H9 (cell line): ENCODE measurements around the gene KHNYN. TPM values are rescaled to one million over a fixed set of nuclear protein-coding genes. Genes with fewer than 3 reads are reported as not detected.
A peak's percentile ranks its signal among the peaks of the same experiment; 100 is the strongest.

ENCODE experiments used
- DNase-seq: peaks from one replicate; pipeline ENCODE4 v3.0.0-alpha.2; 2017
- H2AFZ ChIP-seq: one replicate; pipeline ENCODE4 v1.6.1; 2013; ENCODE audit warnings: mild to moderate bottlenecking, low read length, control low read depth, moderate library complexity
- H2AK5ac ChIP-seq: 2 replicates; pipeline ENCODE4 v1.6.1; 2013; ENCODE audit warnings: low read length, control low read depth, mixed read lengths; ENCODE audit not compliant: insufficient read length
- H2BK120ac ChIP-seq: one replicate; pipeline ENCODE4 v1.6.1; 2013; ENCODE audit warnings: low read depth, mild to moderate bottlenecking, low read length, control low read depth, inconsistent platforms; ENCODE audit not compliant: poor library complexity, severe bottlenecking
- H2BK12ac ChIP-seq: 2 replicates; pipeline ENCODE4 v1.6.1; 2013; ENCODE audit warnings: low read length, control low read depth, mixed read lengths, low read depth; ENCODE audit not compliant: insufficient read length
- H2BK15ac ChIP-seq: 2 replicates; pipeline ENCODE4 v1.6.1; 2013; ENCODE audit warnings: low read depth, low read length, control low read depth
- H2BK20ac ChIP-seq: one replicate; pipeline ENCODE4 v1.6.1; 2013; ENCODE audit warnings: low read depth, mild to moderate bottlenecking, low read length, control low read depth, inconsistent platforms; ENCODE audit not compliant: poor library complexity, severe bottlenecking
- H2BK5ac ChIP-seq: 2 replicates; pipeline ENCODE4 v1.6.1; 2013; ENCODE audit warnings: low read length, control low read depth, mixed read lengths; ENCODE audit not compliant: insufficient read length
- H3K14ac ChIP-seq: 2 replicates; pipeline ENCODE4 v1.6.1; 2013; ENCODE audit warnings: low read length, control low read depth; ENCODE audit not compliant: insufficient read depth
- H3K18ac ChIP-seq: 2 replicates; pipeline ENCODE4 v1.6.1; 2013; ENCODE audit warnings: low read depth, mild to moderate bottlenecking, mixed read lengths, low read length, control low read depth; ENCODE audit not compliant: insufficient read length
- H3K23ac ChIP-seq: 2 replicates; pipeline ENCODE4 v1.6.1; 2013; ENCODE audit warnings: low read length, control low read depth, mixed read lengths, low read depth; ENCODE audit not compliant: insufficient read length
- H3K23me2 ChIP-seq: 2 replicates; pipeline ENCODE4 v1.6.1; 2013; ENCODE audit warnings: low read depth, mild to moderate bottlenecking, mixed read lengths, low read length, control low read depth; ENCODE audit not compliant: insufficient read length, poor library complexity, severe bottlenecking
- H3K27ac ChIP-seq: 2 replicates; pipeline ENCODE4 v1.5.1; 2013; ENCODE audit warnings: low read length, control low read depth, mixed read lengths, low read depth; ENCODE audit not compliant: insufficient read length
- H3K27me3 ChIP-seq: 2 replicates; pipeline ENCODE4 v1.6.1; 2013; ENCODE audit warnings: low read length, control low read depth, inconsistent platforms; ENCODE audit not compliant: insufficient read depth
- H3K4ac ChIP-seq: 2 replicates; pipeline ENCODE4 v1.6.1; 2013; ENCODE audit warnings: low read depth, mild to moderate bottlenecking, control low read depth, inconsistent platforms, low read length, moderate library complexity
- H3K4me1 ChIP-seq: 2 replicates; pipeline ENCODE4 v1.6.1; 2013; ENCODE audit warnings: low read length, control low read depth, inconsistent platforms; ENCODE audit not compliant: insufficient read depth
- H3K4me2 ChIP-seq: 2 replicates; pipeline ENCODE4 v1.6.1; 2013; ENCODE audit warnings: low read length, control low read depth, mixed read lengths; ENCODE audit not compliant: insufficient read length, insufficient read depth
- H3K56ac ChIP-seq: 2 replicates; pipeline ENCODE4 v1.6.1; 2013; ENCODE audit warnings: low read depth, mild to moderate bottlenecking, mixed read lengths, low read length, control low read depth; ENCODE audit not compliant: insufficient read length
- H3K79me1 ChIP-seq: 2 replicates; pipeline ENCODE4 v1.6.1; 2013; ENCODE audit warnings: low read depth, mild to moderate bottlenecking, moderate library complexity, low read length, control low read depth, inconsistent platforms; ENCODE audit not compliant: insufficient read depth, poor library complexity, severe bottlenecking
- H3K79me2 ChIP-seq: 2 replicates; pipeline ENCODE4 v1.6.1; 2013; ENCODE audit warnings: low read length, control low read depth, inconsistent platforms; ENCODE audit not compliant: insufficient read depth
- H3K9ac ChIP-seq: 2 replicates; pipeline ENCODE4 v1.6.1; 2013; ENCODE audit warnings: low read length, control low read depth, mixed read lengths; ENCODE audit not compliant: insufficient read length; ENCODE audit errors: extremely low read depth
- H3K9me3 ChIP-seq: one replicate; pipeline ENCODE4 v1.6.1; 2013; ENCODE audit warnings: low read depth, low read length, inconsistent platforms; ENCODE audit not compliant: control insufficient read depth
- H3T11ph ChIP-seq: one replicate; pipeline ENCODE4 v1.6.1; 2013; ENCODE audit warnings: mild to moderate bottlenecking, low read length, control low read depth, inconsistent platforms
- H4K20me1 ChIP-seq: one replicate; pipeline ENCODE4 v1.6.1; 2013; ENCODE audit not compliant: control insufficient read depth, insufficient read length, insufficient read depth
- H4K5ac ChIP-seq: 2 replicates; pipeline ENCODE4 v1.6.1; 2013; ENCODE audit warnings: low read depth, mild to moderate bottlenecking, mixed read lengths, low read length, control low read depth; ENCODE audit not compliant: insufficient read length
- H4K8ac ChIP-seq: replicated peaks from 2 replicates; pipeline ENCODE4 v1.6.1; 2013; ENCODE audit warnings: low read length, control low read depth, mixed read lengths, low read depth; ENCODE audit not compliant: insufficient read length
- H4K91ac ChIP-seq: 2 replicates; pipeline ENCODE4 v1.6.1; 2013; ENCODE audit warnings: low read depth, mild to moderate bottlenecking, moderate library complexity, mixed read lengths, low read length, control low read depth; ENCODE audit not compliant: insufficient read length
- H3K27ac Mint-ChIP-seq, 3 experiments: 2 replicates in 2 of 3; 3 replicates in 1 of 3; pipeline ENCODE4 v1.8.0; 2020 to 2021; ENCODE audit warnings: mixed read lengths in 3 of 3, mild to moderate bottlenecking in 1 of 3, moderate library complexity in 1 of 3
- H3K27me3 Mint-ChIP-seq: 2 replicates; pipeline ENCODE4 v1.8.0; 2021; ENCODE audit warnings: low read depth, mild to moderate bottlenecking, moderate library complexity, mixed read lengths
- H3K36me3 Mint-ChIP-seq, 3 experiments: 2 replicates in 2 of 3; 3 replicates in 1 of 3; pipeline ENCODE4 v1.8.0; 2020 to 2021; ENCODE audit warnings: low read depth in 3 of 3, mixed read lengths in 3 of 3; ENCODE audit not compliant: insufficient read depth in 1 of 3
- H3K4me1 Mint-ChIP-seq, 2 experiments: 2 replicates each; pipeline ENCODE4 v1.8.0; 2020; ENCODE audit warnings: mixed read lengths in 2 of 2
- H3K4me3 Mint-ChIP-seq, 2 experiments: 2 replicates in 1 of 2; 3 replicates in 1 of 2; pipeline ENCODE4 v1.8.0; 2020 to 2021; ENCODE audit warnings: mild to moderate bottlenecking in 2 of 2, mixed read lengths in 2 of 2, moderate library complexity in 1 of 2
- H3K9me3 Mint-ChIP-seq, 2 experiments: 2 replicates in 1 of 2; 3 replicates in 1 of 2; pipeline ENCODE4 v1.8.0; 2020; ENCODE audit warnings: mild to moderate bottlenecking in 2 of 2, mixed read lengths in 2 of 2, moderate library complexity in 1 of 2
- CTCF ChIP-seq: fragments of 200-600 bp; sonication (generic); conservative IDR thresholded peaks from 3 replicates; pipeline ENCODE4 v1.8.0; 2021; ENCODE audit warnings: antibody characterized with exemption, mild to moderate bottlenecking
- WGBS: extraction: QIAGEN DNeasy Blood & Tissue Kit; methylation state at CpG from one replicate; pipeline ENCODE4 v1.1.7; 2013; ENCODE audit warnings: missing lambda C conversion rate, low lambda C conversion rate, mixed read lengths; ENCODE audit not compliant: insufficient read length; ENCODE audit errors: extremely low coverage; 5-methylcytosine and 5-hydroxymethylcytosine counted together
- total RNA-seq: library from RNA; stranded (reverse); gene quantifications from 2 replicates; pipeline ENCODE4 v1.2.1, GENCODE V29; 2021

The KHNYN gene
- total RNA-seq, 1 experiment from 2014 or later, result 30.0 TPM

DNA sequence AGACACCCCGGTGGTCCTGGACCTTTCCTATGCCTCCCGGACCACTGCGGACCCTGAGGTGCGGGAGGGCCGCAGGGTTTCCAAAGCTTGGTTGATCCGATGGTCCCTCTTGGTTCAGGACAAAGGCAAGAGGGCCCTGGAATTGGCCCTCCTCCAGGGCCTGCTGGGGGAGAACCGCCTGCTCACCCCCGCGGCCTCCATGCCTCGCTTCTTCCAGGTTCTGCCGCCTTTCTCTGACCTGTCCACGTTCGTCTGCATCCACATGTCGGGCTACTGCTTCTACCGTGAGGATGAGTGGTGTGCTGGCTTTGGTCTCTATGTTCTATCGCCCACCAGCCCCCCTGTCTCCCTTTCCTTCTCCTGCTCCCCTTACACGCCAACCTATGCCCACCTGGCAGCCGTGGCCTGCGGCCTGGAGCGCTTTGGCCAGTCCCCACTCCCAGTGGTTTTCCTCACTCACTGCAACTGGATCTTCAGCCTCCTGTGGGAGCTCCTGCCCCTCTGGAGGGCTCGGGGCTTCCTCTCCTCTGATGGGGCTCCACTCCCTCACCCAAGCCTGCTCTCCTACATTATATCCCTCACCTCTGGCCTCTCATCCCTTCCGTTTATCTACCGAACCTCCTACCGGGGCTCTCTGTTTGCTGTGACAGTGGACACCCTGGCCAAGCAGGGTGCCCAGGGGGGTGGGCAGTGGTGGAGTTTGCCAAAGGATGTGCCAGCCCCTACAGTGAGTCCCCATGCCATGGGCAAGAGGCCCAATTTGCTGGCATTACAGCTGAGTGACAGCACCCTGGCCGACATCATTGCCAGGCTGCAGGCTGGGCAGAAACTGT is 14.1 kb upstream of the KHNYN start:
- H3K4me2 ChIP-seq, result no peak overlapping the region
- no peak overlapping the region for H2AFZ ChIP-seq
- no peaks in the 10 kb centered on the region for H3K9me3 Mint-ChIP-seq
- H3K9me3 ChIP-seq, result no peaks in the 10 kb centered on the region
- TF ChIP-seq CTCF, result no peak
- no peak overlapping the region for H3K4me3 Mint-ChIP-seq
- no peak overlapping the region for H3K14ac ChIP-seq
- no peaks in the 10 kb centered on the region for H4K20me1 ChIP-seq
- no peak overlapping the region for H3K27ac ChIP-seq
- no peak overlapping the region for H3K56ac ChIP-seq
- peaks cover 15 to 33% (median 24%) of the 10 kb centered on the region in 3 experiments; a peak in 6 of 7 replicates for H3K36me3 Mint-ChIP-seq
- H3K18ac ChIP-seq, result no peak overlapping the region
- H3K23ac ChIP-seq, result no peak overlapping the region
- no peaks in the 10 kb centered on the region for H3K79me1 ChIP-seq
- no peak overlapping the region for H2BK120ac ChIP-seq
- H3K4me1 Mint-ChIP-seq, result peaks cover 2 to 3% of the 10 kb centered on the region in 2 experiments; a peak in 1 of 4 replicates
- H3K79me2 ChIP-seq, result no peaks in the 10 kb centered on the region
- H3K4ac ChIP-seq, result no peak overlapping the region
- no peak for DNase-seq
- H3K23me2 ChIP-seq, result no peaks in the 10 kb centered on the region
- no peak overlapping the region for H2AK5ac ChIP-seq
- H3K27me3 ChIP-seq, result no peaks in the 10 kb centered on the region; the same call in 1 of the 2 replicates
- no CpG with 5 or more reads among the region's 25 CpGs for WGBS
- H2BK15ac ChIP-seq, result no peak overlapping the region
- H3K9ac ChIP-seq, result no peak overlapping the region
- H4K8ac ChIP-seq, result no peak overlapping the region
- no peak overlapping the region for H2BK20ac ChIP-seq
- H3T11ph ChIP-seq, result no peak overlapping the region
- H2BK12ac ChIP-seq, result no peak overlapping the region
- H3K27ac Mint-ChIP-seq, result peak overlapping the region in 1 of 3 experiments; percentile 74; a peak in 1 of 7 replicates
- no peak overlapping the region for H4K5ac ChIP-seq
- peaks cover 18% of the 10 kb centered on the region for H3K27me3 Mint-ChIP-seq
- H3K4me1 ChIP-seq, result no peaks in the 10 kb centered on the region
- no peak overlapping the region for H2BK5ac ChIP-seq
- H4K91ac ChIP-seq, result no peak overlapping the region
